Neutrophil (primary cell): ENCODE data around the gene DNAJB1.
A peak's percentile ranks its signal among the peaks of the same experiment; 100 is the strongest.

Experiments used
- H3K27ac ChIP-seq: fragments of 200-600 bp; sonication (generic); 2 replicates; pipeline ENCODE4 v1.5.1; 2016; ENCODE audit warnings: mild to moderate bottlenecking, moderate library complexity
- H3K27me3 ChIP-seq: fragments of 200-600 bp; sonication (generic); 2 replicates; pipeline ENCODE4 v1.6.0; 2016; ENCODE audit warnings: mild to moderate bottlenecking
- H3K36me3 ChIP-seq: fragments of 200-600 bp; sonication (generic); 2 replicates; pipeline ENCODE4 v1.5.1; 2017
- H3K4me1 ChIP-seq, 2 experiments: fragments of 200-600 bp in 1 of 2; sonication (generic) in 1 of 2; 1 replicate in 1 of 2; 2 replicates in 1 of 2; pipeline versions ENCODE4 v1.5.1 to v1.6.1; 2013 to 2016; ENCODE audit warnings: low read depth in 1 of 2, low read length in 1 of 2, mild to moderate bottlenecking in 1 of 2, moderate library complexity in 1 of 2; ENCODE audit not compliant: control insufficient read depth in 1 of 2, insufficient read depth in 1 of 2
- H3K4me3 ChIP-seq, 2 experiments: fragments of 200-600 bp in 1 of 2; sonication (generic) in 1 of 2; 1 replicate in 1 of 2; 2 replicates in 1 of 2; pipeline ENCODE4 v1.5.1; 2013 to 2016; ENCODE audit warnings: low read depth in 1 of 2, low read length in 1 of 2, mild to moderate bottlenecking in 1 of 2, moderate library complexity in 1 of 2
- H3K9me3 ChIP-seq: fragments of 200-600 bp; sonication (generic); 2 replicates; pipeline ENCODE4 v1.5.1; 2016
- CTCF ChIP-seq: fragments of 200-600 bp; sonication (generic); IDR thresholded peaks from 2 replicates; pipeline ENCODE4 v1.5.1; 2016; ENCODE audit warnings: antibody characterized with exemption

The DNAJB1 gene

GRCh38 chr19:14525729-14526128, 7.5 kb upstream of the DNAJB1 start:
- H3K27me3 ChIP-seq, result no peaks in the 10 kb centered on the region

DNA sequence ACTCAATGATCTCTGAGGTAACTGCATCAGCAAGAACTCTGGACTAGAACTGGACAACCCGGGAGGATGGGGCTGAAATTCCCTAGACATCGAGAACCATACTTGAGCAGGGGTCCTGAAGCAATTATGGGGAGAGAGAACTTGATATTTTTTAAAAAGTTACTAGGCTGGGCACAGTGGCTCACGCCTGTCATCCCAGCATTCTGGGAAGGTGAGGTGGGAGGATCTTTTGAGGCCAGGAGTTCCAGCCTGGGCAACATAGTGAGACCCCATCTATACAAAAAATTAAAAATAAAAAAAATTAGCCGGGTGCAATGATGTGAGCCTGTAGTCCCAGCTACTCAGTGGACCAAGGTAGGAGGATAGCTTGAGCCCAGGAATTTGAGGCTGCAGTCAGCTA, 2.3 kb upstream of the DNAJB1 start:
- no peak for TF ChIP-seq CTCF
- Histone ChIP-seq H3K27me3 (no peaks in the 10 kb centered on the region), H3K4me1 (peaks cover 27 to 28% of the 10 kb centered on the region in 2 experiments), H3K27ac (no peak overlapping the region), H3K4me3 (no peak overlapping the region), H3K9me3 (no peaks in the 10 kb centered on the region), H3K36me3 (peaks cover 12% of the 10 kb centered on the region)

More at GRCh38 chr19:14525729-14526128, 7.5 kb upstream of the DNAJB1 start:
- Histone ChIP-seq H3K4me1 (peaks cover 14 to 18% of the 10 kb centered on the region in 2 experiments), H3K9me3 (no peaks in the 10 kb centered on the region), H3K27ac (no peak overlapping the region), H3K36me3 (no peaks in the 10 kb centered on the region), H3K4me3 (no peak overlapping the region)
- no peak for TF ChIP-seq CTCF

DNA sequence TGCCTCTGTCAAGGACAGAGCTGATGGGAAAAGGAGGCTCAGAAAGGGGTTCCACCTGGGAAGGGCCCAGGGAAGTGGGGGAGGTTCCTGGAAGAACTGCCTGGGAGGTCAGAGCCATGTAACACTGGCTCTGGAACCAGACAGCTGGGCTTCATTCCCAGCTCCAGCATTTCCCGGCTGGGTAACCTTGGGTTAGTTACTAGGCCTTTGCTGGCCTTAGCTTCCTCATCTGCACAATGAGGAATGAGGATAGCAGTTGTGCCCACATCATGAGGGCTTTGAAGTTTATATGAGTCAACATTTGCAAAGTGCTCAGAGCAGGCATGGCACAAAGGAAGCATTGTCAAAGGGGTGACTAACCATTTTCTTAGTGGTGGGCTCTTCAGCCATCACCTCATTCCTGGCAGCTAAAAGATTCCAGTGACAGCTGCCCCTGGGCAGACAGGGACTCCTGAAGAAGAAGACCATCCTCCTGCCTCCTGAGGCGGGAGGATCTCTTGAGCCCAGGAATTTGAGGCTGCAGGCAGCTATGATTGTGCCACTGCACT, 1.7 kb upstream of the DNAJB1 start:
- H3K27ac ChIP-seq, result peak overlapping the region; percentile 99

GRCh38 chr19:14519245-14519859, 1.2 kb upstream of the DNAJB1 start:
- TF ChIP-seq CTCF, result no peak
- Histone ChIP-seq H3K27ac (peak overlapping the region; percentile 99), H3K27me3 (no peaks in the 10 kb centered on the region), H3K36me3 (peaks cover 24% of the 10 kb centered on the region), H3K4me1 (peaks cover 38% of the 10 kb centered on the region in 2 experiments), H3K4me3 (peak overlapping the region; percentile 89 to 96), H3K9me3 (no peaks in the 10 kb centered on the region)

More for the DNA sequence above, 1.7 kb upstream of the DNAJB1 start:
- TF ChIP-seq CTCF, result no peak
- Histone ChIP-seq H3K9me3 (no peaks in the 10 kb centered on the region), H3K4me3 (no peak overlapping the region), H3K36me3 (peaks cover 18% of the 10 kb centered on the region), H3K4me1 (peaks cover 32 to 34% of the 10 kb centered on the region in 2 experiments), H3K27me3 (no peaks in the 10 kb centered on the region)

DNA sequence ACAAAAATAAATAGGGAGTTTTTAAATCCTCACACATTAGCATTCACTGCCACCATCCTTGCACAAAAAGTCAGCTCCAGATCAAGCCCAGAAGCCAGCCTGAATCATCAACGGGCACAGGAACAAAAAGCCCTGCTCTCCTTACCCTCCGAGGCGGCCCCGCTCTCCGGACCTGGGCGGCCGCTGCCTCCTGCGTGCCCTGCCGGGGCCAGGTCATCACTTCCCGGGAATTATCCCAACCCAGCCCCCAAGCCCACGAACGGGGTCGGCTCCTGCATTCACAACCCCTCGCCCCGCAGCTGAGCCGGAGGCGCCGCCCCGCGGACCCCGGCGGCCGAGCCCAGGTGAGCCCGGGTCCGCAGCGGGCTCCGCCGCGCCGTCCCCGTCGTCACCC, 754 bp downstream of the DNAJB1 start:
- H3K27me3 ChIP-seq, result no peaks in the 10 kb centered on the region
- peak overlapping the region; percentile 99 for H3K27ac ChIP-seq
- no peaks in the 10 kb centered on the region for H3K9me3 ChIP-seq
- H3K4me3 ChIP-seq, result peak overlapping the region; percentile 89 to 96
- peaks cover 40 to 41% of the 10 kb centered on the region in 2 experiments for H3K4me1 ChIP-seq
- no peak for TF ChIP-seq CTCF
- H3K36me3 ChIP-seq, result peaks cover 30% of the 10 kb centered on the region
